Measurements from ENCODE around the gene CCDC152. TPM values are rescaled to one million over a fixed set of nuclear protein-coding genes. Genes with fewer than 3 reads are reported as not detected.

CCDC152 gene
- total RNA-seq, 1 experiment from 2014 or later, result 11.2 TPM

DNA sequence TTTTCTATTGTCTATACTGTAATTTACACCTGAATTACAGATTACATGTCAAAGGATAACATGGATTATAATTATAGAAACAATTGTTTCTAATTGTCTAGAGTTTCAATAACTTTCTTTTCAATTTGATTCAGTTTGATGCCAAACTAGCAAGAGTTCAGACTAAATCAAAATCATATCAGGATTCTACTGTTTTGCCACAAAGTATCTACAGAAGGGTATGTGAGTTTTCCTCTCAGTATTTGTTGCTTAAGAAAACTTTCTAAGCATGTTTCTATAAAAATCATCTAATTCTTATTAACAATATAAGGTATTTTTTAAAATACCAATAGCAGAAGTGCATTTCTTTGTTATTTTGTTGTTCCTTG is 42.6 kb downstream of the CCDC152 start:
- Histone ChIP-seq H3K4me1 (ENCODE audit: insufficient read depth, low read length, poor library complexity, severe bottlenecking) (no peaks in the 10 kb centered on the region), H3K27ac (ENCODE audit: low read depth, low read length, poor library complexity, severe bottlenecking) (no peak overlapping the region), H3K36me3 (ENCODE audit: insufficient read depth, low read length, poor library complexity, severe bottlenecking) (no peaks in the 10 kb centered on the region), H3K9me3 (ENCODE audit: low read depth, low read length, poor library complexity, severe bottlenecking) (no peaks in the 10 kb centered on the region), H3K27me3 (replicated peaks; ENCODE audit: insufficient read depth, low read depth, low read length, poor library complexity) (no peaks in the 10 kb centered on the region), H3K4me3 (ENCODE audit: low read depth, low read length, poor library complexity, severe bottlenecking) (no peak overlapping the region)
- intact Hi-C loops (cut with micrococcal nuclease; ENCODE audit: unreplicated experiment), result no loop called here
- TF ChIP-seq CTCF (conservative IDR thresholded peaks at IDR 0.05; ENCODE audit: low read depth, low read length) (no peak), EZH2 (IDR thresholded peaks at IDR 0.05; ENCODE audit: borderline replicate concordance, low read depth, low read length, poor library complexity, severe bottlenecking) (no peak)
- POLR2A ChIA-PET (ENCODE audit: low non-redundant PET), result no interaction called here
- DNase-seq (ENCODE audit: low spot score), result no peak
- no TSS peak for BruUV-seq (replicated peaks)
- CTCF ChIA-PET, result no interaction called here

DNA sequence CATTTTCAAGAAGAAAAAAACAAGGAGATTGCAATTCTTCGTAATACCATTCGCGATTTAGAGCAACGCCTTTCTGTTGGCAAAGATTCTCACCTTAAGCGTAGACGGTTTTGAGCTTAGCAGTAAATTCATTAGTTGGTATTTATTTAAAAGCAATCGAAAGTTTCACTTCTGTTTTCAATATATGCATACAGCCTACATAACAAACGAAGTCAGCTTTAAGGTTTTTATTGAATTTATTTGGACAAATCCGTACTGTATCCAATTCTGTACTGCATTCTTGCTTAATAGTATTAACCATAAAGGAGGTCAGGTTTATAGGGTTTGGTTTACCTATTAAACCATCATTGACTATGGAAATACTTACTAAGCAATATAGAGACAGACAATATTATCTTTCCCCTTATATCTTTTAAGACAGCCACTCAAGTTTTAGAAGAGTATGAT is 43.1 kb downstream of the CCDC152 start:
- Histone ChIP-seq H3K4me1 (ENCODE audit: insufficient read depth, low read length, poor library complexity, severe bottlenecking) (no peaks in the 10 kb centered on the region), H3K27ac (ENCODE audit: low read depth, low read length, poor library complexity, severe bottlenecking) (no peak overlapping the region), H3K36me3 (ENCODE audit: insufficient read depth, low read length, poor library complexity, severe bottlenecking) (no peaks in the 10 kb centered on the region), H3K4me3 (ENCODE audit: low read depth, low read length, poor library complexity, severe bottlenecking) (no peak overlapping the region), H3K9me3 (ENCODE audit: low read depth, low read length, poor library complexity, severe bottlenecking) (no peaks in the 10 kb centered on the region), H3K27me3 (replicated peaks; ENCODE audit: insufficient read depth, low read depth, low read length, poor library complexity) (no peaks in the 10 kb centered on the region)
- DNase-seq (ENCODE audit: low spot score), result no peak
- intact Hi-C loops (cut with micrococcal nuclease; ENCODE audit: unreplicated experiment), result no loop called here
- BruUV-seq (replicated peaks), result no TSS peak
- CTCF ChIA-PET, result no interaction called here
- POLR2A ChIA-PET (ENCODE audit: low non-redundant PET), result no interaction called here
- TF ChIP-seq CTCF (conservative IDR thresholded peaks at IDR 0.05; ENCODE audit: low read depth, low read length) (no peak), EZH2 (IDR thresholded peaks at IDR 0.05; ENCODE audit: borderline replicate concordance, low read depth, low read length, poor library complexity, severe bottlenecking) (no peak)

DNA sequence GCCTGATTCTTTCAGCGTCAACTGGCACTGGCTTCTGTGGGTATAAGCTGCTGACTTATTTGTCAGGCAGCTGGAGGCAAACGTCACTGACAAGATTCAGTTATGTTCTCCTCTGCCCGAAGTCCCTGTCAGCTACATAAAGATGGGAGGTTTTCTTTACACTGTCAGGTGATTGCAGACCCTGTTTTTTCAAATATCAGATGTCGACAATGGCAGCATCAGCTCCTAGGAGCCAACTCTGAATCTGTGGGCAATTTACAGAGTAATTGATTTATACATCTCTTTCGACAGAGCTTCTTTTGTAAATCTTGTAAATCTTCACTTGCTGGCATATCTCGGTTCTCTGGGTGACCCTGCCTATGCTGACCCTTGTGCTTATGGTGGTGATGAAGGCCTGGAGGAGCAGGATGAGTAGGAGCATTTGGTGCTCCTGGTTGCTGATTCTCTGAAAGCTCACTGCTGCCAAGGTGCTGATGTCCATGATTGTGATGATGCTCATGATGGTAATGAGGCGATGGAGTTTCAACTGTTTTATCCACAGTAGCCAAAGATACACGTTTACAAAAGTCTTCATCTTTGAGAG is 44.2 kb downstream of the CCDC152 start:
- CTCF ChIA-PET, result no interaction called here
- intact Hi-C loops (cut with micrococcal nuclease; ENCODE audit: unreplicated experiment), result no loop called here
- Histone ChIP-seq H3K27ac (ENCODE audit: low read depth, low read length, poor library complexity, severe bottlenecking) (no peak overlapping the region), H3K9me3 (ENCODE audit: low read depth, low read length, poor library complexity, severe bottlenecking) (no peaks in the 10 kb centered on the region), H3K27me3 (replicated peaks; ENCODE audit: insufficient read depth, low read depth, low read length, poor library complexity) (no peaks in the 10 kb centered on the region), H3K4me3 (ENCODE audit: low read depth, low read length, poor library complexity, severe bottlenecking) (no peak overlapping the region), H3K36me3 (ENCODE audit: insufficient read depth, low read length, poor library complexity, severe bottlenecking) (no peaks in the 10 kb centered on the region), H3K4me1 (ENCODE audit: insufficient read depth, low read length, poor library complexity, severe bottlenecking) (no peaks in the 10 kb centered on the region)
- POLR2A ChIA-PET (ENCODE audit: low non-redundant PET), result no interaction called here
- no TSS peak for BruUV-seq (replicated peaks)
- no peak for DNase-seq (ENCODE audit: low spot score)
- no peak for TF ChIP-seq CTCF (conservative IDR thresholded peaks at IDR 0.05; ENCODE audit: low read depth, low read length)
- no peak for TF ChIP-seq EZH2 (IDR thresholded peaks at IDR 0.05; ENCODE audit: borderline replicate concordance, low read depth, low read length, poor library complexity, severe bottlenecking)

Measured in A673 (cell line).